Stomach smooth muscle (tissue), 2 donors: ENCODE results near the gene EPHA8.
A peak's percentile ranks its signal among the peaks of the same experiment; 100 is the strongest.

ENCODE experiments used
- H3K27ac ChIP-seq: one replicate; pipeline ENCODE4 v1.7.0; 2013; ENCODE audit warnings: mild to moderate bottlenecking, low read length, inconsistent platforms
- H3K27me3 ChIP-seq, 2 donors: one replicate each; pipeline ENCODE4 v1.7.0; 2013; ENCODE audit warnings: low read length in 2 of 2; ENCODE audit not compliant: insufficient read depth in 2 of 2, control insufficient read depth in 1 of 2
- H3K36me3 ChIP-seq, 2 donors: one replicate each; pipeline ENCODE4 v1.7.0; 2013; ENCODE audit warnings: low read length in 2 of 2; ENCODE audit not compliant: control insufficient read depth in 2 of 2, insufficient read depth in 2 of 2
- H3K4me1 ChIP-seq: one replicate; pipeline ENCODE4 v1.7.0; 2013; ENCODE audit warnings: low read length; ENCODE audit not compliant: control insufficient read depth, insufficient read depth
- H3K4me3 ChIP-seq, 2 donors: one replicate each; pipeline ENCODE4 v1.7.0; 2013; ENCODE audit warnings: low read length in 2 of 2
- H3K9ac ChIP-seq, 2 donors: one replicate each; pipeline ENCODE4 v1.7.0; 2013; ENCODE audit warnings: low read length in 2 of 2, mild to moderate bottlenecking in 1 of 2
- H3K9me3 ChIP-seq, 2 donors: one replicate each; pipeline ENCODE4 v1.7.0; 2013; ENCODE audit warnings: low read length in 2 of 2; ENCODE audit not compliant: control insufficient read depth in 2 of 2
- donor health status: healthy.
- donor health status: Pancreatic carcinoma.

Gene EPHA8

GRCh38 chr1:22562584-22563583 lies at the start of gene EPHA8:
TSS of gene EPHA8 (plus strand) at chr1:22563489. CDS start at chr1:22563636, 147 bp downstream.
- Histone ChIP-seq H3K27me3 (peaks cover 40% of the 10 kb centered on the region in 2 donors), H3K4me3 (peak within 1 kb of the TSS in 1 of 2 donors; percentile 40)

GRCh38 chr1:22516906-22517571 lies 46.2 kb upstream of the EPHA8 start:
- Histone ChIP-seq H3K4me3 (no peak overlapping the region), H3K36me3 (peaks cover 69 to 86% of the 10 kb centered on the region in 2 donors), H3K9me3 (no peaks in the 10 kb centered on the region), H3K27ac (no peak overlapping the region), H3K9ac (no peak overlapping the region), H3K4me1 (peaks cover 9% of the 10 kb centered on the region), H3K27me3 (no peaks in the 10 kb centered on the region)

More at GRCh38 chr1:22562584-22563583, at the start of gene EPHA8:
- peaks cover 8% of the 10 kb centered on the region for H3K4me1 ChIP-seq
- no peak within 1 kb of the TSS for H3K27ac ChIP-seq
- H3K9ac ChIP-seq = no peak within 1 kb of the TSS
- no peaks in the 10 kb centered on the region for H3K36me3 ChIP-seq
- no peaks in the 10 kb centered on the region for H3K9me3 ChIP-seq

GRCh38 chr1:22517956-22518355 lies 45.3 kb upstream of the EPHA8 start:
- Histone ChIP-seq H3K27ac (no peak overlapping the region), H3K4me3 (no peak overlapping the region), H3K27me3 (no peaks in the 10 kb centered on the region), H3K9me3 (no peaks in the 10 kb centered on the region), H3K4me1 (peaks cover 9% of the 10 kb centered on the region), H3K9ac (no peak overlapping the region), H3K36me3 (peaks cover 62 to 82% of the 10 kb centered on the region in 2 donors)

DNA sequence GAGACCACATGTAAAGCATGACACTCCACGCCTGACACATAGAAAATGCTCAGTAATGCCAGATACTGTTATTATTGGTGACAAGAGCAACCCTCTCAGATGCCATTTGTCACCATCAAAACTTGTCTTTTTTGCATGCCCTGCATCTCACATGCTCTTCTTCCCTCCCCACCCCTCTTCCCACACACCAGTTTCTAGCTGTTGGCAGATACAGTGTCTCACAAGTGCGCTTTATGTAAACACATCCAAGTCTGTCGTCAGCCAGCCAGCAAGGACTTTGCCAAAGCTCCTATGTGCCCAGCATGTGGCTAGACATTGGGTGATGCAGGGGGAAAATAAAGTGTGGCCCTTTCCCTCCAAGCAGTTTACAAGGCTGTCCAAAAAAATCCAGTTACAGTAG lies 44.9 kb upstream of the EPHA8 start:
- H3K9ac ChIP-seq = peak overlapping the region in 1 of 2 donors; percentile 21
- no peaks in the 10 kb centered on the region for H3K9me3 ChIP-seq
- H3K4me1 ChIP-seq = peaks cover 9% of the 10 kb centered on the region
- H3K4me3 ChIP-seq = no peak overlapping the region
- H3K27ac ChIP-seq = no peak overlapping the region
- H3K27me3 ChIP-seq = no peaks in the 10 kb centered on the region
- H3K36me3 ChIP-seq = peaks cover 60 to 81% of the 10 kb centered on the region in 2 donors

DNA sequence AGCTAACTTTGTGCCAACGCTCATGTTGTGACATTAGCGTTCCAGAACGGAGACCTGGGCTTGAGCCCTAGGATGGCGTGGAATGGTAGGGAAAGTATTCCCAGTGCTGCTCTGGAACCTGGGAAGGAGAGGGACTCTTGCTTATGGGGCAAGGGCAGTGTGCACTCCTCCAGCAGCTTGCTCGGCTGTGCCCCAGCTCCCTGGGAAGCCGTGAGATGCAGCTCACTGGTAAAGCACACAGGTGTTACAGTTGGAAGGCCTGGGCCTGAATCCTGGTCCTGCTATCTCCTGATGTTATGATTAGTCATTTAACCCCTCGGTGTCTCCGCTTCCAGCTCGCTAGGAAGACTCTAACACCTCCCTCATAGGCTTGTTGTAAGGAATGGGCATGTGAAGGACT lies 42.4 kb upstream of the EPHA8 start:
- Histone ChIP-seq H3K9me3 (no peaks in the 10 kb centered on the region), H3K36me3 (peaks cover 59 to 82% of the 10 kb centered on the region in 2 donors), H3K4me3 (no peak overlapping the region), H3K4me1 (peaks cover 9% of the 10 kb centered on the region), H3K27ac (no peak overlapping the region), H3K9ac (no peak overlapping the region), H3K27me3 (no peaks in the 10 kb centered on the region)

GRCh38 chr1:22521692-22522091 lies 41.6 kb upstream of the EPHA8 start:
- no peak overlapping the region for H3K9ac ChIP-seq
- no peak overlapping the region for H3K4me3 ChIP-seq
- no peaks in the 10 kb centered on the region for H3K9me3 ChIP-seq
- H3K36me3 ChIP-seq = peaks cover 62 to 82% of the 10 kb centered on the region in 2 donors
- H3K4me1 ChIP-seq = peaks cover 9% of the 10 kb centered on the region
- H3K27me3 ChIP-seq = no peaks in the 10 kb centered on the region
- H3K27ac ChIP-seq = no peak overlapping the region

DNA sequence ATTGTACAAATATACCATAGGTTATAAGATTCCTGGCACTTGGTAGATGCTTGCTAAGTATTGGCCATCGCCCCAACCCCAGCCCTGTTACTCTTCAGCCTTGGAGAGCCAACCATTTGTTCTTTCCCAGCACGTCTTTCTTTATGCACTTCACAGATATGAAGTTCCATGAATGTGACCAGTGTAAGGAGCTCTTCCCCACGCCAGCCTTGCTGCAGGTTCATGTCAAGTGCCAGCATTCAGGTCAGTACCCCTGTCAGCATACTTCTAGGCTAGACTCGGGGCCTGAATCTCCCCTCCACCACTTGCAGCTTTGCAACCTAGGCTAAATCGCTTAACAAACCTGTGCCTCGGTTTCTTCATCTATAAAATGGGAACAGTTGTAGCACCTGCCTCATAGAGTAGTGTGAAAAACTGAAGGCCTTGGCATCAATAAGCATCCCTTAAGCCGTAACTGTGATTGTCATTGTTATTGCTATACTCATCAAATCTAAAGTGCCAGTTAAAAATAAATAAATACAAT lies 41.0 kb upstream of the EPHA8 start:
- no peak overlapping the region for H3K9ac ChIP-seq
- no peak overlapping the region for H3K27ac ChIP-seq
- H3K27me3 ChIP-seq = no peaks in the 10 kb centered on the region
- H3K4me3 ChIP-seq = no peak overlapping the region
- peaks cover 59 to 81% of the 10 kb centered on the region in 2 donors for H3K36me3 ChIP-seq
- H3K9me3 ChIP-seq = no peaks in the 10 kb centered on the region
- peaks cover 9% of the 10 kb centered on the region for H3K4me1 ChIP-seq

- H3K36me3 ChIP-seq = peaks cover 50 to 76% of the 10 kb centered on the region in 2 donors
- no peaks in the 10 kb centered on the region for H3K9me3 ChIP-seq
- no peaks in the 10 kb centered on the region for H3K4me1 ChIP-seq
- H3K4me3 ChIP-seq = no peak overlapping the region
- no peak overlapping the region for H3K27ac ChIP-seq
- H3K9ac ChIP-seq = no peak overlapping the region
- H3K27me3 ChIP-seq = no peaks in the 10 kb centered on the region
Measured at GRCh38 chr1:22524481-22524880, 38.8 kb upstream of the EPHA8 start.

DNA sequence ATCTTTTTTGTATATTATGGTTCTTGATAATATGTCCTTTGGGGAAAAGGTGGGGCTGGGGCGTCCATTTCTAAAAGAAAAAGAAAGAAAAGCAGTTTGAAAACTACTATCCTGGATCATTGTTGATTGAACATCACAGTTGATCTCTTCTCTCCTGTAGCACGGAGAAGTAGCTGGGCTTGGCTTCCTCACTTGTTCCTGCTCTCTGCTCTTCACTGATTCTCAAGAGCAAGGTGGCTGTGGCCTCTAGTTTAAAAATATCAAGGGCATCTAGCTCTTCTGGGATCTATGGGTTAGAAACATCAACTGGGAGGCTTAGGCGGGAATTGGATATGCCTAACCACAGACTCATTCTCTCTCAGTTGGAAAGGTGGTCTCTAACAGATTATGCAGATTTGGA lies 38.1 kb upstream of the EPHA8 start:
- no peaks in the 10 kb centered on the region for H3K9me3 ChIP-seq
- no peaks in the 10 kb centered on the region for H3K27me3 ChIP-seq
- H3K36me3 ChIP-seq = peaks cover 44 to 68% of the 10 kb centered on the region in 2 donors
- H3K4me3 ChIP-seq = no peak overlapping the region
- no peak overlapping the region for H3K27ac ChIP-seq
- H3K9ac ChIP-seq = no peak overlapping the region
- peaks cover 7% of the 10 kb centered on the region for H3K4me1 ChIP-seq

DNA sequence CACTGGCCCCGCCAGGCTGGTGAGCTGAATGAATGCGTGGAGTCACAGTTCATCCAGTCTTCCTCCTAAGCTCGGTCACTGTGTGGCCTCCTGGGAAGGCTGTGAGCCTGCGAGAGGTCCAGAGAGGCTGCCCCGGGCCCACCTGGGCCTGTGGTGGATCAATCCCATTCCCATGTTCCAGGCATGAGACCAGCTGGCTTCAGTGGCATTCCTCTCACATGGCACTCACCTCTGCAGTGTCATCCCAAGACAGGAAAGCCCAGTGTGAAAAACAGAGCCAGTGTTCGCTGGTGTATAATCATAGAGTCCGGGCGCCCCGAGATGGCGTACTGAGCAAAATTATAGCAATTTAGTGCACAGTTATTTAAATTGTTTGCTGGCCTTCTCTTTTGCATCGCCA lies 37.6 kb upstream of the EPHA8 start:
- Histone ChIP-seq H3K9me3 (no peaks in the 10 kb centered on the region), H3K4me1 (peaks cover 12% of the 10 kb centered on the region), H3K4me3 (no peak overlapping the region), H3K27ac (no peak overlapping the region), H3K9ac (no peak overlapping the region), H3K36me3 (peaks cover 39 to 65% of the 10 kb centered on the region in 2 donors), H3K27me3 (no peaks in the 10 kb centered on the region)
